ENCODE measurements around the gene TEC. TPM values are rescaled to one million over a fixed set of nuclear protein-coding genes. Genes with fewer than 3 reads are reported as not detected.

Gene TEC
- total RNA-seq, 1 experiment from 2014 or later, result 4.5 TPM

DNA sequence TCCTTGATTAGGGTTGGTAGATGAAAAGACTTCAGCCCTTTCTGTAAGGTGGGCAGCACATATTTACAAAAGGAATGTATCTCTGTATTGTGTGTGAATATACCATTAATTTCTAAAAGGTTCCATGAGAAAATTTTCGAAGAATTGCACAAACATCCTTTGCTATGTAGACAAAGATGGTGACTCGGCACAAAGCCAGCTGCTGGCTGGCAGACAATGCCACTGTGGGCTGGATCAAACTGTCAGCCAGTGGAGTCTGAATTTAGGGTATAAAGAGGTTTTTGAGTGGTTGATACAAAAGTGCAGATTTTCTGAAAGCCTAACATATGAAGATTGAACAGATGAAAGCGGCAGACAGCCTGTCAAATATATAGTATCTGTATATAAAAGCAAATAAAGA is 129.9 kb downstream of the TEC start (continued):
- TF ChIP-seq RAD21 (IDR thresholded peaks at IDR 0.05; ENCODE audit: low read depth) (no peak), ELF1 (IDR thresholded peaks at IDR 0.05; ENCODE audit: borderline replicate concordance, low read depth) (no peak), JUND (IDR thresholded peaks at IDR 0.05) (no peak), SIN3A (IDR thresholded peaks at IDR 0.05; ENCODE audit: low read depth) (no peak), FOSL1 (IDR thresholded peaks at IDR 0.05; ENCODE audit: low read depth) (no peak), POLR2A (IDR thresholded peaks at IDR 0.05; ENCODE audit: borderline replicate concordance, extremely low read depth, insufficient read depth, insufficient read length) (no peak), ZNF274 (IDR thresholded peaks at IDR 0.05; ENCODE audit: low read depth, low read length) (no peak)
- TF ChIP-seq, protein P1, sequence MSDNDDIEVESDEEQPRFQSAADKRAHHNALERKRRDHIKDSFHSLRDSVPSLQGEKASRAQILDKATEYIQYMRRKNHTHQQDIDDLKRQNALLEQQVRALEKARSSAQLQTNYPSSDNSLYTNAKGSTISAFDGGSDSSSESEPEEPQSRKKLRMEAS (IDR thresholded peaks at IDR 0.05), result no peak

GRCh38 chr4:48138936-48139335 is 130.7 kb downstream of the TEC start:
- H3K27ac ChIP-seq (ENCODE audit: low read depth, low read length), result no peak overlapping the region
- BruUV-seq (replicated peaks), result no TSS peak
- ChIA-PET POLR2A (no interaction called here), CTCF (interaction anchor here (1.1 to 1.2 kb wide), 2 partner anchors 8 to 11 kb away, joined by 3 to 4 read pairs; no protein-coding TSS in a partner anchor), RAD21 (ENCODE audit: low non-redundant PET in 1 of 2, low total read pairs in 2 of 2, uncharacterized antibody in 2 of 2, unreplicated experiment in 2 of 2) (no interaction called here)
- ATAC-seq, result no peak
- H3K4me1 ChIP-seq (ENCODE audit: control insufficient read depth in 1 of 2, insufficient read depth in 2 of 2, low read length in 2 of 2), result no peaks in the 10 kb centered on the region
- H3K27me3 ChIP-seq (ENCODE audit: insufficient read depth, low read length), result no peaks in the 10 kb centered on the region
- no peaks in the 10 kb centered on the region for H3K9me3 ChIP-seq (ENCODE audit: control insufficient read depth in 1 of 2, insufficient read depth in 1 of 2, low read depth in 1 of 2, low read length in 2 of 2)
- H4K20me1 ChIP-seq (ENCODE audit: insufficient read depth), result no peaks in the 10 kb centered on the region
- H3K9ac ChIP-seq (ENCODE audit: low read length), result no peak overlapping the region
- intact Hi-C loops (cut with micrococcal nuclease), result no loop called here
- no peak overlapping the region for H2AFZ ChIP-seq (ENCODE audit: low read depth, low read length, poor library complexity, severe bottlenecking)
- H3K36me3 ChIP-seq (ENCODE audit: control insufficient read depth in 1 of 2, insufficient read depth in 2 of 2, low read length in 2 of 2), result no peaks in the 10 kb centered on the region
- H3K4me2 ChIP-seq (ENCODE audit: low read length), result no peak overlapping the region
- no peaks in the 10 kb centered on the region for H3K9me2 ChIP-seq (ENCODE audit: insufficient read depth)
- H3K4me3 ChIP-seq (replicated peaks in 1 of 2; ENCODE audit: low read depth in 1 of 2, low read length in 2 of 2), result no peak overlapping the region
- TF ChIP-seq CBX3 (IDR thresholded peaks at IDR 0.05; ENCODE audit: low read depth) (no peak), EZH2phosphoT487 (IDR thresholded peaks at IDR 0.05; ENCODE audit: borderline replicate concordance) (no peak), CEBPB (IDR thresholded peaks at IDR 0.05; ENCODE audit: low read depth) (no peak)
- no peaks in the 10 kb centered on the region for H3K79me2 ChIP-seq (ENCODE audit: insufficient read depth, low read length)
- no peak for DNase-seq (ENCODE audit: low read depth, low spot score)

GRCh38 chr4:48138511-48138910 is 131.1 kb downstream of the TEC start:
- H3K27me3 ChIP-seq (ENCODE audit: insufficient read depth, low read length), result no peaks in the 10 kb centered on the region
- no peaks in the 10 kb centered on the region for H4K20me1 ChIP-seq (ENCODE audit: insufficient read depth)
- no peak overlapping the region for H3K27ac ChIP-seq (ENCODE audit: low read depth, low read length)
- ChIA-PET CTCF (interaction anchor here (1.2 kb wide), 1 partner anchor 11 kb away, joined by 4 read pairs; no protein-coding TSS in a partner anchor), RAD21 (ENCODE audit: low non-redundant PET in 1 of 2, low total read pairs in 2 of 2, uncharacterized antibody in 2 of 2, unreplicated experiment in 2 of 2) (no interaction called here), POLR2A (no interaction called here)
- H3K4me2 ChIP-seq (ENCODE audit: low read length), result no peak overlapping the region
- no peaks in the 10 kb centered on the region for H3K79me2 ChIP-seq (ENCODE audit: insufficient read depth, low read length)
- H2AFZ ChIP-seq (ENCODE audit: low read depth, low read length, poor library complexity, severe bottlenecking), result no peak overlapping the region
- intact Hi-C loops (cut with micrococcal nuclease), result no loop called here
- no peaks in the 10 kb centered on the region for H3K4me1 ChIP-seq (ENCODE audit: control insufficient read depth in 1 of 2, insufficient read depth in 2 of 2, low read length in 2 of 2)
- H3K4me3 ChIP-seq (replicated peaks in 1 of 2; ENCODE audit: low read depth in 1 of 2, low read length in 2 of 2), result no peak overlapping the region
- H3K36me3 ChIP-seq (ENCODE audit: control insufficient read depth in 1 of 2, insufficient read depth in 2 of 2, low read length in 2 of 2), result no peaks in the 10 kb centered on the region
- no peak overlapping the region for H3K9ac ChIP-seq (ENCODE audit: low read length)
- no peaks in the 10 kb centered on the region for H3K9me3 ChIP-seq (ENCODE audit: control insufficient read depth in 1 of 2, insufficient read depth in 1 of 2, low read depth in 1 of 2, low read length in 2 of 2)
- H3K9me2 ChIP-seq (ENCODE audit: insufficient read depth), result no peaks in the 10 kb centered on the region
- DNase-seq (ENCODE audit: low read depth, low spot score), result no peak
- no TSS peak for BruUV-seq (replicated peaks)
- no peak for ATAC-seq
- no peak for TF ChIP-seq ELF1 (IDR thresholded peaks at IDR 0.05; ENCODE audit: borderline replicate concordance, low read depth)
- no peak for TF ChIP-seq EZH2phosphoT487 (IDR thresholded peaks at IDR 0.05; ENCODE audit: borderline replicate concordance)
- TF ChIP-seq CTCF (IDR thresholded peaks at IDR 0.05 in 2 of 3, conservative IDR thresholded peaks at IDR 0.05 in 1 of 3; ENCODE audit: borderline replicate concordance in 1 of 3, insufficient read depth in 1 of 3, low read depth in 2 of 3, low read length in 2 of 3), result no peak
- TF ChIP-seq POLR2AphosphoS5 (IDR thresholded peaks at IDR 0.05; ENCODE audit: low read depth, low read length), result no peak
- no peak for TF ChIP-seq SRF (IDR thresholded peaks at IDR 0.05; ENCODE audit: low read depth)
- TF ChIP-seq TCF7L2 (IDR thresholded peaks at IDR 0.05; ENCODE audit: borderline replicate concordance, extremely low read depth, insufficient read depth, insufficient read length), result no peak
- TF ChIP-seq, protein P1 (IDR thresholded peaks at IDR 0.05), result no peak
- TF ChIP-seq ZNF274 (IDR thresholded peaks at IDR 0.05; ENCODE audit: low read depth, low read length), result no peak
- TF ChIP-seq ZFX (IDR thresholded peaks at IDR 0.05), result no peak
- TF ChIP-seq EGR1 (IDR thresholded peaks at IDR 0.05; ENCODE audit: low read depth), result no peak
